ENCODE data around the gene ODF2L.

Gene ODF2L

GRCh38 chr1:86409416-86410021 lies 13.4 kb upstream of the ODF2L start:
- no peaks in the 10 kb centered on the region for H3K4me1 Mint-ChIP-seq
- no peak overlapping the region for H3K4me3 Mint-ChIP-seq
- no peak overlapping the region for H3K27ac Mint-ChIP-seq
- no peaks in the 10 kb centered on the region for H3K36me3 Mint-ChIP-seq
- H3K27me3 Mint-ChIP-seq, result no peaks in the 10 kb centered on the region
- H3K9me3 Mint-ChIP-seq, result no peaks in the 10 kb centered on the region

- Mint-ChIP-seq H3K4me3 (peak overlapping the region; percentile 98), H3K4me1 (peaks cover 51% of the 10 kb centered on the region), H3K27me3 (no peaks in the 10 kb centered on the region), H3K36me3 (peaks cover 4% of the 10 kb centered on the region), H3K27ac (peak overlapping the region; percentile 94), H3K9me3 (no peaks in the 10 kb centered on the region)
Measured at GRCh38 chr1:86396498-86396890, 371 bp upstream of the ODF2L start.

GRCh38 chr1:86394416-86394815 lies 1.7 kb downstream of the ODF2L start:
- Mint-ChIP-seq H3K27me3 (no peaks in the 10 kb centered on the region), H3K36me3 (peaks cover 5% of the 10 kb centered on the region), H3K4me3 (peak overlapping the region; percentile 23), H3K4me1 (peaks cover 71% of the 10 kb centered on the region), H3K27ac (peak overlapping the region; percentile 5), H3K9me3 (no peaks in the 10 kb centered on the region)

GRCh38 chr1:86389307-86389706 lies 6.8 kb downstream of the ODF2L start:
- Mint-ChIP-seq H3K9me3 (no peaks in the 10 kb centered on the region), H3K4me1 (peaks cover 53% of the 10 kb centered on the region), H3K36me3 (peaks cover 5% of the 10 kb centered on the region), H3K4me3 (peak overlapping the region; percentile 57), H3K27ac (peak overlapping the region; percentile 92), H3K27me3 (no peaks in the 10 kb centered on the region)

- Mint-ChIP-seq H3K4me1 (peaks cover 51% of the 10 kb centered on the region), H3K27me3 (no peaks in the 10 kb centered on the region), H3K36me3 (peaks cover 5% of the 10 kb centered on the region), H3K9me3 (no peaks in the 10 kb centered on the region), H3K4me3 (no peak overlapping the region), H3K27ac (no peak overlapping the region)
Measured at GRCh38 chr1:86388777-86389176, 7.3 kb downstream of the ODF2L start.

- no peak overlapping the region for H3K27ac Mint-ChIP-seq
- H3K9me3 Mint-ChIP-seq, result no peaks in the 10 kb centered on the region
- H3K4me1 Mint-ChIP-seq, result peaks cover 50% of the 10 kb centered on the region
- no peaks in the 10 kb centered on the region for H3K27me3 Mint-ChIP-seq
- H3K4me3 Mint-ChIP-seq, result no peak overlapping the region
- H3K36me3 Mint-ChIP-seq, result peaks cover 4% of the 10 kb centered on the region
Measured at GRCh38 chr1:86387916-86388627, 8.1 kb downstream of the ODF2L start.

GRCh38 chr1:86382878-86383277 lies 13.2 kb downstream of the ODF2L start:
- H3K36me3 Mint-ChIP-seq, result peaks cover 9% of the 10 kb centered on the region
- H3K4me3 Mint-ChIP-seq, result peak overlapping the region; percentile 52
- H3K27me3 Mint-ChIP-seq, result no peaks in the 10 kb centered on the region
- H3K4me1 Mint-ChIP-seq, result peaks cover 23% of the 10 kb centered on the region
- no peaks in the 10 kb centered on the region for H3K9me3 Mint-ChIP-seq
- peak overlapping the region; percentile 12 for H3K27ac Mint-ChIP-seq

GRCh38 chr1:86381223-86381622 lies 14.9 kb downstream of the ODF2L start:
- H3K9me3 Mint-ChIP-seq, result no peaks in the 10 kb centered on the region
- H3K27me3 Mint-ChIP-seq, result no peaks in the 10 kb centered on the region
- peaks cover 23% of the 10 kb centered on the region for H3K4me1 Mint-ChIP-seq
- H3K4me3 Mint-ChIP-seq, result no peak overlapping the region
- H3K36me3 Mint-ChIP-seq, result peaks cover 17% of the 10 kb centered on the region
- H3K27ac Mint-ChIP-seq, result no peak overlapping the region

GRCh38 chr1:86380257-86380861 lies 15.8 kb downstream of the ODF2L start:
- H3K4me1 Mint-ChIP-seq, result peaks cover 23% of the 10 kb centered on the region
- H3K27me3 Mint-ChIP-seq, result no peaks in the 10 kb centered on the region
- no peak overlapping the region for H3K27ac Mint-ChIP-seq
- H3K9me3 Mint-ChIP-seq, result no peaks in the 10 kb centered on the region
- H3K4me3 Mint-ChIP-seq, result no peak overlapping the region
- H3K36me3 Mint-ChIP-seq, result peaks cover 18% of the 10 kb centered on the region

GRCh38 chr1:86378813-86379212 lies 17.3 kb downstream of the ODF2L start:
- H3K27ac Mint-ChIP-seq, result no peak overlapping the region
- H3K4me1 Mint-ChIP-seq, result peaks cover 22% of the 10 kb centered on the region
- no peaks in the 10 kb centered on the region for H3K9me3 Mint-ChIP-seq
- peaks cover 20% of the 10 kb centered on the region for H3K36me3 Mint-ChIP-seq
- no peak overlapping the region for H3K4me3 Mint-ChIP-seq
- no peaks in the 10 kb centered on the region for H3K27me3 Mint-ChIP-seq

- Mint-ChIP-seq H3K4me1 (peaks cover 8% of the 10 kb centered on the region), H3K4me3 (no peak overlapping the region), H3K27ac (no peak overlapping the region), H3K9me3 (no peaks in the 10 kb centered on the region), H3K27me3 (no peaks in the 10 kb centered on the region), H3K36me3 (peaks cover 22% of the 10 kb centered on the region)
Measured at GRCh38 chr1:86377341-86377740, 18.8 kb downstream of the ODF2L start.

GRCh38 chr1:86375688-86376087 lies 20.4 kb downstream of the ODF2L start:
- Mint-ChIP-seq H3K4me1 (peaks cover 5% of the 10 kb centered on the region), H3K36me3 (peaks cover 27% of the 10 kb centered on the region), H3K27me3 (no peaks in the 10 kb centered on the region), H3K4me3 (no peak overlapping the region), H3K27ac (no peak overlapping the region), H3K9me3 (no peaks in the 10 kb centered on the region)

- Mint-ChIP-seq H3K36me3 (peaks cover 12% of the 10 kb centered on the region), H3K4me3 (no peak overlapping the region), H3K27ac (no peak overlapping the region), H3K27me3 (no peaks in the 10 kb centered on the region), H3K4me1 (no peaks in the 10 kb centered on the region), H3K9me3 (no peaks in the 10 kb centered on the region)
Measured at GRCh38 chr1:86370601-86371022, 25.5 kb downstream of the ODF2L start.

- H3K4me3 Mint-ChIP-seq, result no peak overlapping the region
- no peaks in the 10 kb centered on the region for H3K4me1 Mint-ChIP-seq
- no peaks in the 10 kb centered on the region for H3K27me3 Mint-ChIP-seq
- H3K36me3 Mint-ChIP-seq, result peaks cover 11% of the 10 kb centered on the region
- no peaks in the 10 kb centered on the region for H3K9me3 Mint-ChIP-seq
- H3K27ac Mint-ChIP-seq, result no peak overlapping the region
Measured at GRCh38 chr1:86365896-86366295, 30.2 kb downstream of the ODF2L start.

GRCh38 chr1:86362807-86363206 lies 33.3 kb downstream of the ODF2L start:
- Mint-ChIP-seq H3K4me1 (no peaks in the 10 kb centered on the region), H3K27me3 (no peaks in the 10 kb centered on the region), H3K9me3 (no peaks in the 10 kb centered on the region), H3K36me3 (peaks cover 15% of the 10 kb centered on the region), H3K4me3 (no peak overlapping the region), H3K27ac (no peak overlapping the region)

- Mint-ChIP-seq H3K27me3 (no peaks in the 10 kb centered on the region), H3K9me3 (no peaks in the 10 kb centered on the region), H3K4me1 (no peaks in the 10 kb centered on the region), H3K27ac (no peak overlapping the region), H3K4me3 (no peak overlapping the region), H3K36me3 (peaks cover 33% of the 10 kb centered on the region)
Measured at GRCh38 chr1:86357796-86358195, 38.3 kb downstream of the ODF2L start.

Measured in activated naive CD4-positive, alpha-beta T cell treated with anti-CD3 and anti-CD28 coated beads, Interleukin-2, amount 50 U/mL, for 24 hours (primary cell).